Activated T-helper 1 cell treated with anti-CD3 and anti-CD28 coated beads, Interleukin-12 subunit alpha, Interleukin-12 subunit beta, Interleukin-2, Interleukin-4 antibody, amounts not matched to agents 30 ng/mL and 10 ng/mL and 1 ng/mL, durations not matched to agents 14 hours and 24 hours and 36 hours (primary cell): ENCODE results near the gene ZNF423. TPM values are rescaled to one million over a fixed set of nuclear protein-coding genes. Genes with fewer than 3 reads are reported as not detected.
"Not testable (repeated sequence)": the region's sequence is repeated elsewhere in the genome, so short reads cannot be mapped to it uniquely, and the experiment has no call there.

Experiments
- DNase-seq: peaks from one replicate; pipeline ENCODE4 v3.0.0; 2021; ENCODE audit warnings: low spot score
- H3K27ac Mint-ChIP-seq: one replicate; pipeline ENCODE4 v1.8.0; 2021; ENCODE audit warnings: mild to moderate bottlenecking, mixed read lengths
- H3K27me3 Mint-ChIP-seq: one replicate; pipeline ENCODE4 v1.8.0; 2022; ENCODE audit warnings: mild to moderate bottlenecking, moderate library complexity, mixed read lengths; ENCODE audit not compliant: insufficient read depth
- H3K36me3 Mint-ChIP-seq: one replicate; pipeline ENCODE4 v1.8.0; 2021; ENCODE audit warnings: low read depth, mixed read lengths
- H3K4me1 Mint-ChIP-seq: one replicate; pipeline ENCODE4 v1.8.0; 2021; ENCODE audit warnings: low read depth, mixed read lengths
- H3K4me3 Mint-ChIP-seq: one replicate; pipeline ENCODE4 v1.8.0; 2021; ENCODE audit warnings: mild to moderate bottlenecking, moderate library complexity, mixed read lengths
- H3K9me3 Mint-ChIP-seq: one replicate; pipeline ENCODE4 v1.8.0; 2021; ENCODE audit warnings: mixed read lengths
- intact Hi-C: fragments of 100-400 bp; cut with micrococcal nuclease; formaldehyde crosslinking; loops from one replicate; pipeline ENCODE4 v1.15.1; 2024
- total RNA-seq: library from RNA; stranded (reverse); gene quantifications from 2 replicates; pipeline ENCODE4 v1.2.3, GENCODE V29; 2022

The ZNF423 gene
- total RNA-seq, 1 donor from 2014 or later: not detected

- H3K36me3 Mint-ChIP-seq: no peaks in the 10 kb centered on the region
- no peak for DNase-seq
- intact Hi-C loops: no loop called here
These were observed 27.4 kb upstream of the ZNF423 start for GRCh38 chr16:49883076-49884014.

GRCh38 chr16:49881890-49882289 lies 26.0 kb upstream of the ZNF423 start:
- peaks cover 13% of the 10 kb centered on the region for H3K27me3 Mint-ChIP-seq
- no peak overlapping the region for H3K27ac Mint-ChIP-seq
- H3K36me3 Mint-ChIP-seq: no peaks in the 10 kb centered on the region
- no peak overlapping the region for H3K4me3 Mint-ChIP-seq
- intact Hi-C loops: no loop called here
- no peaks in the 10 kb centered on the region for H3K9me3 Mint-ChIP-seq
- DNase-seq: no peak
- no peaks in the 10 kb centered on the region for H3K4me1 Mint-ChIP-seq

More at GRCh38 chr16:49883076-49884014, 27.4 kb upstream of the ZNF423 start:
- no peak overlapping the region for H3K4me3 Mint-ChIP-seq
- H3K27ac Mint-ChIP-seq: no peak overlapping the region
- H3K4me1 Mint-ChIP-seq: no peaks in the 10 kb centered on the region
- H3K27me3 Mint-ChIP-seq: peaks cover 3% of the 10 kb centered on the region
- H3K9me3 Mint-ChIP-seq: no peaks in the 10 kb centered on the region

- peaks cover 20% of the 10 kb centered on the region for H3K27me3 Mint-ChIP-seq
- H3K4me3 Mint-ChIP-seq, H3K27ac Mint-ChIP-seq, H3K36me3 Mint-ChIP-seq, H3K4me1 Mint-ChIP-seq, intact Hi-C loops, DNase-seq, H3K9me3 Mint-ChIP-seq: not testable (repeated sequence)
These were observed 22.6 kb upstream of the ZNF423 start for GRCh38 chr16:49878540-49878939.

GRCh38 chr16:49876716-49877129 lies 20.8 kb upstream of the ZNF423 start:
- Mint-ChIP-seq H3K9me3 (no peaks in the 10 kb centered on the region), H3K4me3 (no peak overlapping the region), H3K4me1 (no peaks in the 10 kb centered on the region), H3K36me3 (no peaks in the 10 kb centered on the region), H3K27ac (no peak overlapping the region), H3K27me3 (peaks cover 21% of the 10 kb centered on the region)
- DNase-seq: peak; percentile 13
- intact Hi-C loops: no loop called here

GRCh38 chr16:49875806-49876715 lies 20.1 kb upstream of the ZNF423 start:
- H3K4me3 Mint-ChIP-seq: no peak overlapping the region
- no peaks in the 10 kb centered on the region for H3K4me1 Mint-ChIP-seq
- intact Hi-C loops: no loop called here

GRCh38 chr16:49874613-49875237 lies 18.8 kb upstream of the ZNF423 start:
- Mint-ChIP-seq H3K36me3 (no peaks in the 10 kb centered on the region), H3K27me3 (peaks cover 21% of the 10 kb centered on the region), H3K4me3 (no peak overlapping the region), H3K4me1 (no peaks in the 10 kb centered on the region), H3K9me3 (no peaks in the 10 kb centered on the region), H3K27ac (no peak overlapping the region)
- intact Hi-C loops: no loop called here
- no peak for DNase-seq

More at GRCh38 chr16:49875806-49876715, 20.1 kb upstream of the ZNF423 start:
- peaks cover 21% of the 10 kb centered on the region for H3K27me3 Mint-ChIP-seq
- no peaks in the 10 kb centered on the region for H3K36me3 Mint-ChIP-seq
- H3K27ac Mint-ChIP-seq: no peak overlapping the region
- H3K9me3 Mint-ChIP-seq: no peaks in the 10 kb centered on the region
- no peak for DNase-seq

GRCh38 chr16:49871824-49872223 lies 15.9 kb upstream of the ZNF423 start:
- peaks cover 12% of the 10 kb centered on the region for H3K27me3 Mint-ChIP-seq
- intact Hi-C loops, H3K36me3 Mint-ChIP-seq, DNase-seq, H3K9me3 Mint-ChIP-seq, H3K4me3 Mint-ChIP-seq, H3K27ac Mint-ChIP-seq, H3K4me1 Mint-ChIP-seq: not testable (repeated sequence)

- peaks cover 5% of the 10 kb centered on the region for H3K27me3 Mint-ChIP-seq
- no peak overlapping the region for H3K27ac Mint-ChIP-seq
- no peaks in the 10 kb centered on the region for H3K9me3 Mint-ChIP-seq
- intact Hi-C loops: no loop called here
- no peak for DNase-seq
- H3K4me3 Mint-ChIP-seq: no peak overlapping the region
- no peaks in the 10 kb centered on the region for H3K36me3 Mint-ChIP-seq
- no peaks in the 10 kb centered on the region for H3K4me1 Mint-ChIP-seq
These were observed 13.8 kb upstream of the ZNF423 start for GRCh38 chr16:49869731-49870130.

- DNase-seq: no peak
- H3K27ac Mint-ChIP-seq: no peak overlapping the region
- peaks cover 5% of the 10 kb centered on the region for H3K27me3 Mint-ChIP-seq
These were observed 12.1 kb upstream of the ZNF423 start for GRCh38 chr16:49867796-49868668.

GRCh38 chr16:49867234-49867633 lies 11.3 kb upstream of the ZNF423 start:
- Mint-ChIP-seq H3K4me1 (no peaks in the 10 kb centered on the region), H3K9me3 (no peaks in the 10 kb centered on the region), H3K36me3 (no peaks in the 10 kb centered on the region), H3K27me3 (peaks cover 2% of the 10 kb centered on the region), H3K4me3 (no peak overlapping the region), H3K27ac (no peak overlapping the region)
- intact Hi-C loops: no loop called here
- DNase-seq: no peak

More at GRCh38 chr16:49867796-49868668, 12.1 kb upstream of the ZNF423 start:
- H3K4me3 Mint-ChIP-seq: no peak overlapping the region
- H3K36me3 Mint-ChIP-seq: no peaks in the 10 kb centered on the region
- no peaks in the 10 kb centered on the region for H3K4me1 Mint-ChIP-seq
- H3K9me3 Mint-ChIP-seq: no peaks in the 10 kb centered on the region
- intact Hi-C loops: no loop called here

GRCh38 chr16:49866595-49867071 lies 10.7 kb upstream of the ZNF423 start:
- no peak overlapping the region for H3K27ac Mint-ChIP-seq

GRCh38 chr16:49862694-49863093 lies 6.8 kb upstream of the ZNF423 start:
- peaks cover 34% of the 10 kb centered on the region for H3K27me3 Mint-ChIP-seq

More at GRCh38 chr16:49866595-49867071, 10.7 kb upstream of the ZNF423 start:
- H3K4me3 Mint-ChIP-seq: no peak overlapping the region
- no peaks in the 10 kb centered on the region for H3K4me1 Mint-ChIP-seq
- peaks cover 4% of the 10 kb centered on the region for H3K27me3 Mint-ChIP-seq
- H3K9me3 Mint-ChIP-seq: no peaks in the 10 kb centered on the region
- H3K36me3 Mint-ChIP-seq: no peaks in the 10 kb centered on the region
- no peak for DNase-seq
- intact Hi-C loops: no loop called here

More at GRCh38 chr16:49862694-49863093, 6.8 kb upstream of the ZNF423 start:
- Mint-ChIP-seq H3K36me3 (no peaks in the 10 kb centered on the region), H3K4me3 (no peak overlapping the region), H3K9me3 (no peaks in the 10 kb centered on the region), H3K27ac (no peak overlapping the region), H3K4me1 (peaks cover under 1% of the 10 kb centered on the region)
- intact Hi-C loops: no loop called here
- DNase-seq: no peak
